K562 (cell line): ENCODE data around the gene TSPAN15. TPM values are rescaled to one million over a fixed set of nuclear protein-coding genes. Genes with fewer than 3 reads are reported as not detected.

Experiments used
- ATAC-seq: fragments of 200-7000 bp; cut with Tn5 transposase; 3 replicates; pipeline ENCODE4 v1.9.1; 2020; ENCODE audit warnings: moderate library complexity
- BruUV-seq: library from RNA; stranded (reverse); fragments of 400-500 nt; replicated peaks from 2 replicates; lab custom pipeline; 2021; lab: Mats Ljungman, UMichigan
- CTCF ChIA-PET: fragments of 300-600 bp; formaldehyde crosslinking; extraction: SDS; loops from one replicate; lab custom pipeline; 2021; ENCODE audit warnings: low intra/inter-chr PET ratio; lab: Yijun Ruan, JAX
- POLR2A ChIA-PET: fragments of 300-600, 350-650 bp; sonication (Branson Sonifier 250); formaldehyde crosslinking; extraction: SDS; loops from one replicate; lab custom pipeline; 2021; ENCODE audit warnings: antibody characterized with exemption, inconsistent platforms; lab: Yijun Ruan, JAX
- DNase-seq, 4 experiments: peaks; one replicate each; pipeline versions ENCODE4 v3.0.0 to v3.0.0-alpha.2; 2011 to 2018; ENCODE audit warnings: low spot score in 3 of 4, mixed read lengths in 3 of 4; ENCODE audit errors: extremely low read depth in 1 of 4
- FAIRE-seq: peaks from 2 replicates; lab custom pipeline; 2011; peaks lifted over from hg19 to GRCh38; lab: Jason Lieb, UNC
- H2AFZ ChIP-seq: 2 replicates; pipeline ENCODE4 v1.6.0; 2011; ENCODE audit warnings: low read depth, low read length, control low read depth, inconsistent platforms
- H3K27ac ChIP-seq: fragments of 200-600 bp; 3 replicates; pipeline ENCODE4 v1.8.0; 2011; ENCODE audit warnings: low read depth, mild to moderate bottlenecking, control low read depth, inconsistent platforms, low read length, moderate library complexity, mixed read lengths; ENCODE audit errors: extremely low read depth
- H3K27me3 ChIP-seq, 2 experiments: fragments of 300-600 bp in 1 of 2; 2 replicates in 1 of 2; 3 replicates in 1 of 2; pipeline versions ENCODE4 v1.6.0 to v1.8.0; 2011; ENCODE audit warnings: inconsistent platforms in 2 of 2, low read length in 2 of 2, mild to moderate bottlenecking in 1 of 2, mixed read lengths in 1 of 2, moderate library complexity in 1 of 2; ENCODE audit not compliant: control insufficient read depth in 2 of 2, insufficient read depth in 2 of 2
- H3K36me3 ChIP-seq: fragments of 300-600 bp; 3 replicates; pipeline ENCODE4 v1.8.0; 2011; ENCODE audit warnings: mild to moderate bottlenecking, low read length, inconsistent platforms; ENCODE audit not compliant: control insufficient read depth, insufficient read depth
- H3K4me1 ChIP-seq, 2 experiments: fragments of 200-600 bp in 1 of 2; replicated peaks in 1 of 2; 2 replicates in 1 of 2; 3 replicates in 1 of 2; pipeline versions ENCODE4 v1.5.1 to v1.8.0; 2011; ENCODE audit warnings: inconsistent platforms in 2 of 2, low read length in 2 of 2, mild to moderate bottlenecking in 1 of 2, mixed read lengths in 1 of 2, moderate library complexity in 1 of 2; ENCODE audit not compliant: control insufficient read depth in 2 of 2, insufficient read depth in 2 of 2
- H3K4me2 ChIP-seq: 2 replicates; pipeline ENCODE4 v1.6.1; 2011; ENCODE audit warnings: low read length, control low read depth, inconsistent platforms, mixed read lengths; ENCODE audit not compliant: insufficient read depth
- H3K4me3 ChIP-seq: fragments of 200-600 bp; sonication (generic), shearing (Covaris generic); 2 replicates; pipeline ENCODE4 v1.5.1; 2016; ENCODE audit warnings: control low read depth, inconsistent platforms
- H3K79me2 ChIP-seq: fragments of 200-600 bp; 3 replicates; pipeline ENCODE4 v1.8.0; 2011; ENCODE audit warnings: low read length, inconsistent platforms; ENCODE audit not compliant: control insufficient read depth, insufficient read depth
- H3K9ac ChIP-seq, 2 experiments: 2 replicates each; pipeline versions ENCODE4 v1.6.0 to v1.6.1; 2011; ENCODE audit warnings: low read depth in 2 of 2, low read length in 2 of 2, control low read depth in 1 of 2, inconsistent platforms in 1 of 2, mild to moderate bottlenecking in 1 of 2, mixed read lengths in 1 of 2; ENCODE audit not compliant: insufficient read depth in 1 of 2
- H3K9me1 ChIP-seq: one replicate; pipeline ENCODE4 v1.6.0; 2011; ENCODE audit warnings: inconsistent platforms, mild to moderate bottlenecking, low read length, moderate library complexity; ENCODE audit not compliant: control insufficient read depth, insufficient read depth
- H3K9me3 ChIP-seq: replicated peaks from 2 replicates; pipeline ENCODE4 v1.5.1; 2011; ENCODE audit warnings: low read depth, low read length, inconsistent platforms; ENCODE audit not compliant: control insufficient read depth, insufficient read depth
- H4K20me1 ChIP-seq: replicated peaks from 2 replicates; pipeline ENCODE4 v1.6.1; 2011; ENCODE audit warnings: low read length, inconsistent platforms, mixed read lengths; ENCODE audit not compliant: control insufficient read depth, insufficient read depth
- EGR1 ChIP-seq: fragments of 450-650 bp; conservative IDR thresholded peaks from 2 replicates; pipeline ENCODE4 v1.6.1; 2017; ENCODE audit warnings: mild to moderate bottlenecking
- ELF2 ChIP-seq: fragments of 250-450 bp; sonication (Bioruptor Pico); IDR thresholded peaks from 2 replicates; pipeline ENCODE4 v1.5.0; 2021; ENCODE audit warnings: mild to moderate bottlenecking
- GTF3C2 ChIP-seq: IDR thresholded peaks from 3 replicates; pipeline ENCODE4 v1.6.1; 2011; ENCODE audit warnings: borderline replicate concordance, mild to moderate bottlenecking, moderate library complexity; ENCODE audit not compliant: insufficient read length; ENCODE audit errors: extremely low read depth
- HNRNPLL ChIP-seq: fragments of 200-400 bp; formaldehyde crosslinking; IDR thresholded peaks from 2 replicates; pipeline ENCODE4 v1.6.1; 2017; ENCODE audit warnings: low read length, low read depth, mild to moderate bottlenecking; ENCODE audit not compliant: poor library complexity, severe bottlenecking
- KDM2B ChIP-seq: fragments of 250-450 bp; sonication (Bioruptor Pico); IDR thresholded peaks from 2 replicates; pipeline ENCODE4 v1.8.0; 2021; ENCODE audit warnings: mild to moderate bottlenecking, moderate library complexity
- PHB ChIP-seq: fragments of 250-450 bp; sonication (Bioruptor Pico); IDR thresholded peaks from 2 replicates; pipeline ENCODE4 v1.5.0; 2021
- POLR2A ChIP-seq: fragments of 450-650 bp; conservative IDR thresholded peaks from 2 replicates; pipeline ENCODE4 v1.6.1; 2016
- PTBP1 ChIP-seq: fragments of 200-400 bp; formaldehyde crosslinking; IDR thresholded peaks from 2 replicates; pipeline ENCODE4 v1.6.1; 2017; ENCODE audit warnings: low read depth, low read length
- RBM22 ChIP-seq: fragments of 200-400 bp; formaldehyde crosslinking; IDR thresholded peaks from 2 replicates; pipeline ENCODE4 v1.6.1; 2018; ENCODE audit warnings: low read length, low read depth; ENCODE audit not compliant: poor library complexity, severe bottlenecking
- SRF ChIP-seq, 2 experiments: fragments of 250-450, 450-650 bp in 1 of 2; sonication (Bioruptor Pico) in 1 of 2; sonication (generic) in 1 of 2; formaldehyde crosslinking; IDR thresholded peaks; 2 replicates each; pipeline versions ENCODE4 v1.5.0 to v1.5.1; 2020 to 2022; ENCODE audit warnings: mild to moderate bottlenecking in 1 of 2, missing genetic modification reagents in 1 of 2
- SUPT5H ChIP-seq: fragments of 450-650 bp; IDR thresholded peaks from 2 replicates; pipeline ENCODE4 v1.6.1; 2016
- ZKSCAN3 ChIP-seq: fragments of 250-450 bp; sonication (Bioruptor Pico); IDR thresholded peaks from 2 replicates; pipeline ENCODE4 v1.4.0; 2020
- WGBS: fragments of 100-300 bp; shearing (Covaris generic); methylation state at CpG from one replicate; pipeline ENCODE4 v1.1.6; 2016; ENCODE audit warnings: low coverage, mixed read lengths; ENCODE audit not compliant: insufficient coverage; ENCODE audit errors: missing lambda C conversion rate; 5-methylcytosine and 5-hydroxymethylcytosine counted together
- in situ Hi-C: fragments of 300-500 bp; cut with MboI; formaldehyde crosslinking; loops from 4 replicates; pipeline ENCODE4 v1.15.0; 2018; ENCODE audit warnings: inconsistent platforms, mixed read lengths
- intact Hi-C: fragments of 100-400 bp; cut with micrococcal nuclease; formaldehyde crosslinking; loops from 2 replicates; pipeline ENCODE4 v1.14.2; 2022
- polyA plus RNA-seq, 8 experiments: library from polyadenylated mRNA; depleted of rRNA in 4 of 8; stranded (reverse) in 5 of 8; unstranded in 3 of 8; fragments of >200 nt; fragmentation: Nextera tagmentation in 2 of 8; fragmentation: Illumina TruSeq in 1 of 8; extraction: Ambion mirVana in 2 of 8; extraction: Trizol in 1 of 8; gene quantifications; 2 replicates each; pipeline versions ENCODE4 v1.2.1 to v1.2.3, GENCODE V29; 2011 to 2014; ENCODE audit warnings: inconsistent platforms in 1 of 8, missing spikeins in 1 of 8
- total RNA-seq, 7 experiments: library from RNA; depleted of rRNA in 6 of 7; stranded (reverse); fragments of >200 nt in 6 of 7; fragmentation: Illumina TruSeq in 2 of 7; extraction: Trizol in 2 of 7; gene quantifications; 2 replicates each; pipeline versions ENCODE4 v1.2.1 to v1.2.3, GENCODE V29; 2011 to 2021; ENCODE audit warnings: low replicate concordance in 1 of 7
- TF ChIP-seq, protein P1 (sequence below): fragments of 250-450 bp; sonication (Bioruptor Pico); IDR thresholded peaks from 2 replicates; pipeline ENCODE4 v1.8.0; 2021; ENCODE audit warnings: borderline replicate concordance, mild to moderate bottlenecking, moderate library complexity; ENCODE audit not compliant: poor library complexity, severe bottlenecking

The TSPAN15 gene
- total and polyA plus RNA-seq, 9 of the 15 experiments (the other 6 are each of a cell fraction or from before 2014, with no cell fraction given), result 0.33 to 1.0 (median 0.45) TPM; not detected in 2

GRCh38 chr10:69403519-69403918 is 47.7 kb upstream of the TSPAN15 start:
- DNase-seq, result no peak
- Histone ChIP-seq H4K20me1 (0 out of 2 replicates have a peak, but pooled peaks cover 4% of the 10 kb centered on the region), H3K9me3 (no peaks in the 10 kb centered on the region), H2AFZ (no peak overlapping the region), H3K4me1 (peaks cover 4 to 23% of the 10 kb centered on the region in 2 experiments; a peak in 4 of 5 replicates), H3K9ac (no peak overlapping the region), H3K36me3 (peaks cover 58% of the 10 kb centered on the region), H3K4me2 (no peak overlapping the region), H3K9me1 (peaks cover 2% of the 10 kb centered on the region), H3K79me2 (no peaks in the 10 kb centered on the region), H3K27ac (no peak overlapping the region), H3K27me3 (no peaks in the 10 kb centered on the region), H3K4me3 (no peak overlapping the region)
- intact Hi-C loops, result no loop called here
- WGBS, result 67% methylated on average over 3 of the region's 3 CpGs
- CTCF ChIA-PET, result no interaction called here
- FAIRE-seq, result peak; percentile 73
- POLR2A ChIA-PET, result interaction anchor here (1.8 kb wide), 1 partner anchor 11 kb away, joined by 6 read pairs; no protein-coding TSS in a partner anchor
- no TSS peak for BruUV-seq
- no peak for ATAC-seq
- 0 out of 2 replicates have a peak, but pooled peaks have one; percentile 5 for TF ChIP-seq POLR2A
- TF ChIP-seq KDM2B, result no peak
- in situ Hi-C loops, result no loop called here

DNA sequence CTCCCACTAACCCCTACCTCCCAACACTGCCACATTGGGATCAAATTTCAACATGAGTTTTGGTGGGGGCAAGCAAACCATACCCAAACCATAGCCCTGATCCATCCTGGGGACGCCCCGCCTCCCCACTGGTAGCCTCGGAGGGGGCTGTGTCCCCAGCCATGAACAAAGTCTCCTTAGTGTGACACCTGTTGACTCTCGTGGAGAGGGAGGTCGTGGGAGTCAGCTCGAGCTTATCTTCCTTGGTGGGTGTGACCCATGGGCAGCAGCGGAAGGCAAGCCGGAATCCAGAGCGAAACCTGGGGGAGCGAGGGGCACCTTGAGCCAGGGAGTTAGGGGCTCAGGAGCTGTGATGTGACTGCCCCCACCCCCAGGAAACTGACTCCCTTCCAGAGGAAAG is 46.5 kb upstream of the TSPAN15 start:
- Histone ChIP-seq H3K4me1 (peaks cover 10 to 28% of the 10 kb centered on the region in 2 experiments), H2AFZ (no peak overlapping the region), H3K27me3 (no peaks in the 10 kb centered on the region), H3K9me1 (peaks cover 2% of the 10 kb centered on the region), H3K9ac (peak overlapping the region in 1 of 2 experiments; percentile 74; a peak in 2 of 4 replicates), H3K4me2 (no peak overlapping the region), H3K4me3 (no peak overlapping the region), H3K36me3 (peaks cover 45% of the 10 kb centered on the region), H4K20me1 (0 out of 2 replicates have a peak, but pooled peaks cover 4% of the 10 kb centered on the region), H3K79me2 (no peaks in the 10 kb centered on the region), H3K9me3 (no peaks in the 10 kb centered on the region), H3K27ac (no peak overlapping the region; the same call in 2 of the 3 replicates)
- CTCF ChIA-PET, result no interaction called here
- whole genome bisulfite sequencing, result 33% methylated on average over 10 of the region's 10 CpGs
- in situ Hi-C loops, result no loop called here
- intact Hi-C loops, result no loop called here
- POLR2A ChIA-PET, result interaction anchor here (0.6 to 1.8 kb wide), 4 partner anchors 12 to 1602 kb away, joined by 3 to 6 read pairs (median 4); no protein-coding TSS in a partner anchor
- DNase-seq (no peak), ATAC-seq (no peak), FAIRE-seq (no peak)
- BruUV-seq, result no TSS peak
- no peak for TF ChIP-seq GTF3C2
- TF ChIP-seq ZKSCAN3 (CRISPR knock-in tag), result no peak
- peak; percentile 35; the same call in 1 of the 2 replicates for TF ChIP-seq SUPT5H
- no peak for TF ChIP-seq SRF (CRISPR knock-in tag; IDR thresholded peaks at IDR 0.05)
- no peak for TF ChIP-seq EGR1
- TF ChIP-seq, protein P1, sequence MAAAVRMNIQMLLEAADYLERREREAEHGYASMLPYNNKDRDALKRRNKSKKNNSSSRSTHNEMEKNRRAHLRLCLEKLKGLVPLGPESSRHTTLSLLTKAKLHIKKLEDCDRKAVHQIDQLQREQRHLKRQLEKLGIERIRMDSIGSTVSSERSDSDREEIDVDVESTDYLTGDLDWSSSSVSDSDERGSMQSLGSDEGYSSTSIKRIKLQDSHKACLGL (CRISPR knock-in tag), result no peak
- TF ChIP-seq ELF2 (CRISPR knock-in tag), result no peak
- peak; percentile 72 for TF ChIP-seq RBM22
- no peak for TF ChIP-seq PHB (CRISPR knock-in tag)
- TF ChIP-seq PTBP1, result no peak
- TF ChIP-seq POLR2A, result 0 out of 2 replicates have a peak, but pooled peaks have one; percentile 23
- TF ChIP-seq HNRNPLL, result no peak
